Endodermal cell (in vitro differentiated cells): ENCODE measurements around the gene ZBTB47. TPM values are rescaled to one million over a fixed set of nuclear protein-coding genes. Genes with fewer than 3 reads are reported as not detected.

Experiments
- DNase-seq: peaks from one replicate; pipeline ENCODE4 v3.0.0-alpha.2; 2017
- H3K27ac ChIP-seq: 2 replicates; pipeline ENCODE4 v1.5.1; 2013; ENCODE audit warnings: mild to moderate bottlenecking, low read depth, low read length, moderate library complexity
- H3K27me3 ChIP-seq: 2 replicates; pipeline ENCODE4 v1.6.1; 2013; ENCODE audit warnings: mild to moderate bottlenecking, low read length, moderate library complexity; ENCODE audit not compliant: insufficient read depth, control insufficient read depth, poor library complexity, severe bottlenecking
- H3K36me3 ChIP-seq: 2 replicates; pipeline ENCODE4 v1.7.0; 2013; ENCODE audit warnings: mild to moderate bottlenecking, low read length, moderate library complexity; ENCODE audit not compliant: control insufficient read depth, insufficient read depth
- H3K4me1 ChIP-seq: one replicate; pipeline ENCODE4 v1.7.0; 2013; ENCODE audit warnings: low read length; ENCODE audit not compliant: control insufficient read depth, insufficient read depth
- H3K4me3 ChIP-seq: 2 replicates; pipeline ENCODE4 v1.5.1; 2013; ENCODE audit warnings: mild to moderate bottlenecking, low read length, moderate library complexity
- H3K9ac ChIP-seq: 2 replicates; pipeline ENCODE4 v1.6.1; 2013; ENCODE audit warnings: mild to moderate bottlenecking, low read length, moderate library complexity; ENCODE audit not compliant: poor library complexity, severe bottlenecking; ENCODE audit errors: extremely low read depth
- H3K9me3 ChIP-seq: 2 replicates; pipeline ENCODE4 v1.6.1; 2013; ENCODE audit warnings: mild to moderate bottlenecking, low read length, moderate library complexity; ENCODE audit not compliant: control insufficient read depth
- H3K27ac Mint-ChIP-seq: 2 replicates; pipeline ENCODE4 v1.8.0; 2020; ENCODE audit warnings: mixed read lengths
- H3K27me3 Mint-ChIP-seq: 2 replicates; pipeline ENCODE4 v1.8.0; 2021; ENCODE audit warnings: mild to moderate bottlenecking, mixed read lengths; ENCODE audit not compliant: insufficient read depth
- H3K36me3 Mint-ChIP-seq: 2 replicates; pipeline ENCODE4 v1.8.0; 2020; ENCODE audit warnings: low read depth, mixed read lengths
- H3K4me1 Mint-ChIP-seq: 2 replicates; pipeline ENCODE4 v1.8.0; 2020; ENCODE audit warnings: mixed read lengths
- H3K4me3 Mint-ChIP-seq: 2 replicates; pipeline ENCODE4 v1.8.0; 2020; ENCODE audit warnings: mild to moderate bottlenecking, moderate library complexity, mixed read lengths
- H3K9me3 Mint-ChIP-seq: 2 replicates; pipeline ENCODE4 v1.8.0; 2020; ENCODE audit warnings: mild to moderate bottlenecking, mixed read lengths
- WGBS, 2 experiments: methylation state at CpG; one replicate each; pipeline versions ENCODE4 v1.1.5 to v1.1.7; 2013; ENCODE audit warnings: missing lambda C conversion rate in 2 of 2, mixed read lengths in 1 of 2; ENCODE audit not compliant: insufficient coverage in 1 of 2, insufficient read length in 1 of 2; 5-methylcytosine and 5-hydroxymethylcytosine counted together
- total RNA-seq, 2 donors: library from RNA; stranded (reverse); fragmentation: NEBNext Ultra II Directional in 1 of 2; extraction: Animal tissue kit (Norgen Biotek cat#: 25700) in 1 of 2; gene quantifications; 2 replicates in 1 of 2; 3 replicates in 1 of 2; pipeline ENCODE4 v1.2.1, GENCODE V29; 2021
- TF ChIP-seq, protein P1 (sequence below): fragments of 200-600 bp; sonication (generic); conservative IDR thresholded peaks from 2 replicates; pipeline ENCODE4 v1.5.0; 2021; ENCODE audit warnings: antibody characterized with exemption, mild to moderate bottlenecking

ZBTB47 gene
- total RNA-seq, 2 donors from 2014 or later: 4.6 to 7.2 TPM

DNA sequence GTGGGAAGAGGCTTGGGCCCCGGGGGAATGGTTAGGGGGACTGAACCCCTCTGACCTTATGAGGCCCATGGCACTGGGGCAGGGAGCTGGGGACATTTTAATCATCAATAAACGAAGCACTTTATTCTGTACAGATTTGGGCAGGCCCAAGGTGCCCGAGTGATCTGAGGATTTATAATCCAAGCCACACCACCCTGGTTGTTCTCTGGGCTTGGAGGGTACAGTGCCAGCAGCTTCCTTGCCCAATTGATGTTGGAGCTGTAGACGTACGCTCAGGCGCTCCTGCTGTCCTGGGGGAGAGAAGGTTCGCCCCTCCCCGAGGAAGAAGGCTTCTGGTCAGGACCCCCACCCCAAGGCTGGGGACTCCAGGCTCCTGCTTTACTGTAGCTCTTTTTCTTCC lies 12.5 kb downstream of the ZBTB47 start:
- Mint-ChIP-seq H3K27me3 (peaks cover 3% of the 10 kb centered on the region), H3K9me3 (no peaks in the 10 kb centered on the region), H3K27ac (no peak overlapping the region), H3K4me1 (peaks cover 2% of the 10 kb centered on the region), H3K36me3 (no peaks in the 10 kb centered on the region), H3K4me3 (no peak overlapping the region)
- Histone ChIP-seq H3K9me3 (no peaks in the 10 kb centered on the region), H3K27ac (no peak overlapping the region), H3K9ac (no peak overlapping the region), H3K4me1 (no peaks in the 10 kb centered on the region), H3K27me3 (no peaks in the 10 kb centered on the region), H3K4me3 (no peak overlapping the region), H3K36me3 (no peaks in the 10 kb centered on the region)
- DNase-seq: no peak
- WGBS, 2 experiments: 90 to 98% methylated on average over 6 to 8 of the region's 8 CpGs
- TF ChIP-seq, protein P1, sequence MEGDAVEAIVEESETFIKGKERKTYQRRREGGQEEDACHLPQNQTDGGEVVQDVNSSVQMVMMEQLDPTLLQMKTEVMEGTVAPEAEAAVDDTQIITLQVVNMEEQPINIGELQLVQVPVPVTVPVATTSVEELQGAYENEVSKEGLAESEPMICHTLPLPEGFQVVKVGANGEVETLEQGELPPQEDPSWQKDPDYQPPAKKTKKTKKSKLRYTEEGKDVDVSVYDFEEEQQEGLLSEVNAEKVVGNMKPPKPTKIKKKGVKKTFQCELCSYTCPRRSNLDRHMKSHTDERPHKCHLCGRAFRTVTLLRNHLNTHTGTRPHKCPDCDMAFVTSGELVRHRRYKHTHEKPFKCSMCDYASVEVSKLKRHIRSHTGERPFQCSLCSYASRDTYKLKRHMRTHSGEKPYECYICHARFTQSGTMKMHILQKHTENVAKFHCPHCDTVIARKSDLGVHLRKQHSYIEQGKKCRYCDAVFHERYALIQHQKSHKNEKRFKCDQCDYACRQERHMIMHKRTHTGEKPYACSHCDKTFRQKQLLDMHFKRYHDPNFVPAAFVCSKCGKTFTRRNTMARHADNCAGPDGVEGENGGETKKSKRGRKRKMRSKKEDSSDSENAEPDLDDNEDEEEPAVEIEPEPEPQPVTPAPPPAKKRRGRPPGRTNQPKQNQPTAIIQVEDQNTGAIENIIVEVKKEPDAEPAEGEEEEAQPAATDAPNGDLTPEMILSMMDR: no peak

DNA sequence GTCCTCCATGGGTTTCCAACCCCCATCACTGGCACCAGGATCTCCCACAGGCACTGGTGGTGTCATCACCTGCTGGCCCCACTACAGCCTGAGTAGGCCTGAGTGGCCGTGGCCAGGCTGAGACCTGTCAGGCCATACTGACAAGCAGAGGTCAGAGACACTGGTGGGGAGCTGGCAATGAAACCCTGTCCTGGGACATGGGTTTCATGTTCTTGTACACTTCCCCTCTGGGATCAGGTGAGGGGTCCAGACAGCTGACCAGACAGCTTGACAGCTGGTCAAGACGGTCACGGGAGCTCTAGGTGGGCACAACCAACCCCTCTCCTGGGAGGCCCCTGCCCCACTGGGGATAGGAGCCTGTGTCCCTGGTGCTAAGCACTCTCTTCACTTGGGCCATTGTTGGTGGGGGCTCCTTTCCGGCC lies 13.1 kb downstream of the ZBTB47 start:
- H3K27ac Mint-ChIP-seq: no peak overlapping the region
- no peak for DNase-seq

DNA sequence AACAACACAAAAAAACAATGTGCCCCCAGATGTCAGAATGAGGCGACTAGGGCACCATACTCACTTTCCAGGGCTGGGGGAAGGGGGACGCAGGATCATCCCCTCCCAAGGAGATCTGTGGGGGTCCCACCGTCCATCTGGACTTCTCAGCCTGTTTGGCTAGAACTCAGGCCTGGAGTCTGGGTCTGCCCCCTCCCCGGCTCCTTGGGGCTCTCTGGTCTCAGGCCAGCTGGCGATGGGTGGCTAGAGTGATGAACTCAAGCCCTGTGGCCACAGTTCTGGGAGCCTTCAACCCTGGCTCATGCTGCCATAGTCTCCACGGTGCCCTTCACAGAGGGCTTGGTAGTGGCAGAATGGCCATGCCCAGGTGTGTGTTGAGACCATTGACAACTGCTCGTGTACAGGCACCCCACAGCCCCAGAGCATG lies 13.6 kb downstream of the ZBTB47 start:
- Mint-ChIP-seq H3K36me3 (no peaks in the 10 kb centered on the region), H3K4me3 (no peak overlapping the region), H3K9me3 (no peaks in the 10 kb centered on the region), H3K27me3 (peaks cover 3% of the 10 kb centered on the region), H3K27ac (no peak overlapping the region), H3K4me1 (peaks cover 2% of the 10 kb centered on the region)
- Histone ChIP-seq H3K27ac (no peak overlapping the region), H3K9ac (no peak overlapping the region), H3K4me3 (no peak overlapping the region), H3K9me3 (no peaks in the 10 kb centered on the region), H3K27me3 (peaks cover 2% of the 10 kb centered on the region), H3K4me1 (no peaks in the 10 kb centered on the region), H3K36me3 (no peaks in the 10 kb centered on the region)
- no peak for DNase-seq
- 89 to 100% methylated on average over 6 to 7 of the region's 7 CpGs for WGBS, 2 experiments
- TF ChIP-seq, protein P1: no peak

More for the DNA sequence above, 13.1 kb downstream of the ZBTB47 start:
- Mint-ChIP-seq H3K4me3 (no peak overlapping the region), H3K4me1 (peaks cover 2% of the 10 kb centered on the region), H3K27me3 (peaks cover 3% of the 10 kb centered on the region), H3K36me3 (no peaks in the 10 kb centered on the region), H3K9me3 (no peaks in the 10 kb centered on the region)
- Histone ChIP-seq H3K36me3 (no peaks in the 10 kb centered on the region), H3K9ac (no peak overlapping the region), H3K9me3 (no peaks in the 10 kb centered on the region), H3K27ac (no peak overlapping the region), H3K27me3 (no peaks in the 10 kb centered on the region), H3K4me1 (no peaks in the 10 kb centered on the region), H3K4me3 (no peak overlapping the region)
- TF ChIP-seq, protein P1: no peak
- WGBS, 2 experiments: 91 to 92% methylated on average over 4 of the region's 4 CpGs
